Adrenal gland (tissue), 5 donors: ENCODE data around the gene L3MBTL3.

Source experiments
- CTCF ChIP-seq, 6 experiments: fragments of 450-650 bp in 4 of 6; fragments of 200-600 bp in 2 of 6; sonication (generic) in 1 of 6; IDR thresholded peaks; 1 replicate in 5 of 6; 2 replicates in 1 of 6; pipeline versions ENCODE4 v1.5.1 to v1.8.0; 2016 to 2021; ENCODE audit warnings: antibody characterized with exemption in 6 of 6, mild to moderate bottlenecking in 2 of 6, moderate library complexity in 1 of 6
- POLR2A ChIP-seq, 2 donors: fragments of 450-650 bp; IDR thresholded peaks; one replicate each; pipeline ENCODE4 v1.6.1; 2017; ENCODE audit warnings: antibody characterized with exemption in 2 of 2, mild to moderate bottlenecking in 2 of 2, moderate library complexity in 1 of 2
- donor health status: DM: no; HTN: no; CAD: no.

DNA sequence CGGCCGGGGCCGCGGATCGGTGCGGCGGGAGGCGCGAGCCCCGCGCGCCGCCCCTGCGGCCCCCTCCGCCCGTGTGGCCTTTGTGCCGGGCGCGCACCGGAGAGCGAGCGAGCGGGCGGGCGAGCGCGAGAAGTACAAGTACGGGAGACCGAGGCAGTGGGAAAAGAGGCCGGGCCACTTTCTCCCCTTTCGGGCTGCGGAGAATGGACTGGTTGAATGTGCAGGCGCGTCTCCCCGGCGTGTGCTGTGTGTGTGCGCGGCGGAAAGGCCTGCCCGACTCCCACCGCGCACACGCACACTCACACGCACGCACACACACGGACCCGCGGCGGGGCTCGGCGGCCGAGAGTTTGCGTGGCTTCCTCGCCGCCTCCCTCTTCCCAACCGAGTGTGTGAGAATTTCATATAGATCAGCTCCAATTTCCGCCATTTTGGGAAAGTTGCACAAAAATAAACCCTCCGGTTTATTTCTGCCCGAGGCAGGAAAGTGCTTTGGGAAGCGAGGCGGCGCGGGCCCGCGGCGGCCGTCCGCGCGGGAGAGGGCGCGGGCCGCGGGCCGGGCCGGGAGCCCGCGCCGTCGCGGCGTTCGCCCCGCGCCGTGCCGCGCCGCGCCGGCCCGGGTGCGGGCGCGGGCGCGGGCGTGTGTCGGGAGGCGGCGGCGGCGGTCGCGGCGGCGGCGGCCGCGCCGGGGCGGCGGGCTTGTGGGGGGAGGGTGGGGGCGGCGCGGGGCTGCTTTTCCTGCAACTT, 1.1 kb downstream of the L3MBTL3 start:
- TF ChIP-seq POLR2A (IDR thresholded peaks at IDR 0.05) (peak in 1 of 2 donors; percentile 63), CTCF (IDR thresholded peaks at IDR 0.05) (no peak)
